ENCODE data around the gene TAPT1. TPM values are rescaled to one million over a fixed set of nuclear protein-coding genes. Genes with fewer than 3 reads are reported as not detected.

Gene TAPT1
- total RNA-seq, 6 donors from 2014 or later: 22.3 to 79.0 (median 48.1) TPM

DNA sequence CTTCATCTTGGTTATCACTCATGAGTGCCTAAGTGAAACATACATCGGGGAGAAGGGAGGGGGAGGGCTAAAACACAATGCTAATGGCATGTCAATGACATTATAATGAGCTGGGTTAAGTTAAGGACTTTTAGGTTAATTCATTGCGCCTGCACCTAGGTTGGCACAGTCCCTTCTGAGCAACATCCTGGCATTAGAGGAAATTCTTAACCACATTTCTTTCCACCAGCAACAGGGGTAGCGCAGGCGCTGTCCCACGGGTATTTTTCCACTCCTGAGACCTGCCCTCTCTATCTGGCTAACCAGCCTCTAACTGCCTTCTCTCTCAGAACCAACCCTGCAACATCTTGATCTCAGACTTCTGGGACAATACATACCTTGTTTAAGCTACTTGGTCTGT lies 103.5 kb downstream of the TAPT1 start:
- ATAC-seq (ENCODE audit: low FRiP score in 2 of 2): no peak
- H3K4me3 ChIP-seq: no peak overlapping the region
- H3K9me3 ChIP-seq: no peaks in the 10 kb centered on the region
- 52 to 71% methylated on average over 5 of the region's 5 CpGs for WGBS, 2 donors
- H3K36me3 ChIP-seq: no peaks in the 10 kb centered on the region
- no peak overlapping the region for H3K27ac ChIP-seq
- no peak for TF ChIP-seq POLR2A (IDR thresholded peaks at IDR 0.05)
- TF ChIP-seq CTCF (IDR thresholded peaks at IDR 0.05): no peak
- TF ChIP-seq EP300 (IDR thresholded peaks at IDR 0.05): no peak
- no peak for TF ChIP-seq POLR2AphosphoS5 (IDR thresholded peaks at IDR 0.05)
- H3K27me3 ChIP-seq: no peaks in the 10 kb centered on the region
- no peaks in the 10 kb centered on the region for H3K4me1 ChIP-seq
- no peak for DNase-seq

DNA sequence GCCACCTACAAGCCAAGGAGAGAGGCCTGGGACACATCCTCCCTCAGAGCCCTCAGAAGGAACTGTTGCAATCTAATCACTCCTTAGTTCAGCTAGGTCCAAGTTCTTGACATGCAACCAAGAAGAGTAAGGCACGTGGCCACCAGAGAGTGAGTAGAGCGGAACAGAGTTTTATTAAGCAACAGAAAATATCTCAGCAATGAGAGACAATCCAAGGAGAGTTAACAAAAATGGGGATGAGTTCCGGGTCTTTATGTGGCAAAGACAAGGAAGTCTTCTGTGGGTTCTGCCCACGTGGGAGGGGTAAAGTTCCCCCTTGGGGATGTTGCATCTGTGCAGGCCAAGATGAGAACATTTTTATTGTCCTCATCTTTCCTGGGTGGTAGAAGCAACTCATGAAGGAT lies 104.0 kb downstream of the TAPT1 start:
- TF ChIP-seq CTCF (IDR thresholded peaks at IDR 0.05) (no peak), POLR2AphosphoS5 (IDR thresholded peaks at IDR 0.05) (no peak), POLR2A (IDR thresholded peaks at IDR 0.05) (no peak), EP300 (IDR thresholded peaks at IDR 0.05) (no peak)
- 45 to 76% methylated on average over 4 of the region's 4 CpGs for WGBS, 2 donors
- H3K9me3 ChIP-seq: no peaks in the 10 kb centered on the region
- H3K27ac ChIP-seq: no peak overlapping the region
- H3K36me3 ChIP-seq: no peaks in the 10 kb centered on the region
- DNase-seq (no peak), ATAC-seq (ENCODE audit: low FRiP score in 2 of 2) (peak in 1 of 2 donors; percentile 45)
- H3K4me1 ChIP-seq: no peaks in the 10 kb centered on the region
- no peaks in the 10 kb centered on the region for H3K27me3 ChIP-seq
- no peak overlapping the region for H3K4me3 ChIP-seq

GRCh38 chr4:16120720-16121119 lies 105.6 kb downstream of the TAPT1 start:
- 93 to 100% methylated on average over 2 to 4 of the region's 4 CpGs for WGBS, 2 donors

GRCh38 chr4:16119981-16120380 lies 106.3 kb downstream of the TAPT1 start:
- DNase-seq: no peak
- Histone ChIP-seq H3K4me1 (no peaks in the 10 kb centered on the region), H3K9me3 (no peaks in the 10 kb centered on the region), H3K36me3 (no peaks in the 10 kb centered on the region), H3K4me3 (no peak overlapping the region), H3K27me3 (no peaks in the 10 kb centered on the region), H3K27ac (no peak overlapping the region)
- 83 to 91% methylated on average over 4 of the region's 4 CpGs for WGBS, 2 donors
- TF ChIP-seq CTCF (IDR thresholded peaks at IDR 0.05) (no peak), POLR2AphosphoS5 (IDR thresholded peaks at IDR 0.05) (no peak), EP300 (IDR thresholded peaks at IDR 0.05) (no peak), POLR2A (IDR thresholded peaks at IDR 0.05) (no peak)
- ATAC-seq (ENCODE audit: low FRiP score in 2 of 2): no peak

More at GRCh38 chr4:16120720-16121119, 105.6 kb downstream of the TAPT1 start:
- Histone ChIP-seq H3K27ac (no peak overlapping the region), H3K4me1 (no peaks in the 10 kb centered on the region), H3K9me3 (no peaks in the 10 kb centered on the region), H3K27me3 (no peaks in the 10 kb centered on the region), H3K36me3 (no peaks in the 10 kb centered on the region), H3K4me3 (no peak overlapping the region)
- peak in 1 of 2 donors; percentile 36 for DNase-seq
- TF ChIP-seq POLR2A (IDR thresholded peaks at IDR 0.05): no peak
- no peak for TF ChIP-seq CTCF (IDR thresholded peaks at IDR 0.05)
- no peak for TF ChIP-seq EP300 (IDR thresholded peaks at IDR 0.05)
- TF ChIP-seq POLR2AphosphoS5 (IDR thresholded peaks at IDR 0.05): no peak
- no peak for ATAC-seq (ENCODE audit: low FRiP score in 2 of 2)

GRCh38 chr4:16118090-16118489 lies 108.2 kb downstream of the TAPT1 start:
- 64 to 75% methylated on average over 2 of the region's 2 CpGs for WGBS, 2 donors
- Histone ChIP-seq H3K4me1 (no peaks in the 10 kb centered on the region), H3K36me3 (no peaks in the 10 kb centered on the region), H3K9me3 (no peaks in the 10 kb centered on the region), H3K4me3 (no peak overlapping the region), H3K27me3 (no peaks in the 10 kb centered on the region), H3K27ac (no peak overlapping the region)
- no peak for DNase-seq
- no peak for ATAC-seq (ENCODE audit: low FRiP score in 2 of 2)
- TF ChIP-seq POLR2AphosphoS5 (IDR thresholded peaks at IDR 0.05) (no peak), EP300 (IDR thresholded peaks at IDR 0.05) (no peak), POLR2A (IDR thresholded peaks at IDR 0.05) (no peak), CTCF (IDR thresholded peaks at IDR 0.05) (no peak)

All from upper lobe of left lung (tissue), 6 donors.